OCI-LY7 (cell line): ENCODE results near the gene APBA3. TPM values are rescaled to one million over a fixed set of nuclear protein-coding genes. Genes with fewer than 3 reads are reported as not detected.

ENCODE experiments used
- BruUV-seq: library from RNA; stranded (reverse); fragments of 400-500 nt; replicated peaks from 2 replicates; lab custom pipeline; 2021; lab: Mats Ljungman, UMichigan
- CTCF ChIA-PET: fragments of 300-600 bp; sonication (Branson Sonifier 250); formaldehyde crosslinking; loops from one replicate; lab custom pipeline; 2022; ENCODE audit warnings: antibody characterized with exemption; ENCODE audit not compliant: unreplicated experiment; lab: Charles Lee
- POLR2A ChIA-PET: fragments of 300-600 bp; sonication (Branson Sonifier 250); formaldehyde crosslinking; loops from one replicate; lab custom pipeline; 2022; ENCODE audit warnings: antibody characterized with exemption; lab: Charles Lee
- DNase-seq: peaks from one replicate; pipeline ENCODE4 v3.0.0-alpha.2; 2015; ENCODE audit warnings: low spot score
- H2AFZ ChIP-seq: fragments of 200-600 bp; sonication (generic), shearing (Covaris generic); 2 replicates; pipeline ENCODE4 v1.6.1; 2014; ENCODE audit warnings: mild to moderate bottlenecking, antibody characterized with exemption, low read length, moderate library complexity
- H3K27ac ChIP-seq: fragments of 200-600 bp; sonication (generic); 2 replicates; pipeline ENCODE4 v1.5.1; 2014; ENCODE audit warnings: mixed run types, low read depth, mild to moderate bottlenecking, moderate library complexity, low read length, inconsistent platforms; ENCODE audit not compliant: poor library complexity, severe bottlenecking
- H3K36me3 ChIP-seq: fragments of 200-600 bp; sonication (generic); 2 replicates; pipeline ENCODE4 v1.6.1; 2014; ENCODE audit warnings: mild to moderate bottlenecking, antibody characterized with exemption, low read length, moderate library complexity, mixed read lengths; ENCODE audit not compliant: insufficient read depth
- H3K4me1 ChIP-seq: fragments of 200-600 bp; sonication (generic); 2 replicates; pipeline ENCODE4 v1.5.1; 2014; ENCODE audit warnings: mild to moderate bottlenecking, low read length; ENCODE audit not compliant: insufficient read depth, poor library complexity, severe bottlenecking
- H3K4me2 ChIP-seq: fragments of 200-600 bp; sonication (generic); 2 replicates; pipeline ENCODE4 v1.6.1; 2014; ENCODE audit warnings: mild to moderate bottlenecking, low read length
- H3K4me3 ChIP-seq: fragments of 200-600 bp; sonication (generic); 2 replicates; pipeline ENCODE4 v1.5.1; 2014; ENCODE audit warnings: mild to moderate bottlenecking, low read depth, low read length; ENCODE audit not compliant: poor library complexity, severe bottlenecking
- H3K79me2 ChIP-seq: fragments of 200-600 bp; sonication (generic); 2 replicates; pipeline ENCODE4 v1.6.1; 2016; ENCODE audit warnings: low read depth, mild to moderate bottlenecking, low read length, moderate library complexity, mixed read lengths; ENCODE audit not compliant: insufficient read depth
- H3K9me2 ChIP-seq: fragments of 200-600 bp; sonication (generic); 2 replicates; pipeline ENCODE4 v1.6.1; 2016; ENCODE audit warnings: mild to moderate bottlenecking, low read length, mixed read lengths; ENCODE audit not compliant: insufficient read depth
- H3K9me3 ChIP-seq: fragments of 200-600 bp; sonication (generic); 2 replicates; pipeline ENCODE4 v1.6.1; 2014; ENCODE audit warnings: mild to moderate bottlenecking, mixed run types, low read length, mixed read lengths
- H4K20me1 ChIP-seq: fragments of 200-600 bp; sonication (generic); 2 replicates; pipeline ENCODE4 v1.6.1; 2014; ENCODE audit warnings: mild to moderate bottlenecking, antibody characterized with exemption, low read length, moderate library complexity, mixed read lengths; ENCODE audit not compliant: insufficient read depth
- EZH2phosphoT487 ChIP-seq: fragments of 200-600 bp; sonication (generic); IDR thresholded peaks from 2 replicates; pipeline ENCODE4 v1.6.1; 2018; ENCODE audit warnings: low read depth, borderline replicate concordance, mild to moderate bottlenecking, mixed run types, antibody characterized with exemption, low read length, moderate library complexity, mixed read lengths
- intact Hi-C: fragments of 100-400 bp; cut with micrococcal nuclease; formaldehyde crosslinking; loops from one replicate; pipeline ENCODE4 v1.10.0; 2022; ENCODE audit not compliant: unreplicated experiment
- total RNA-seq, 2 experiments: library from RNA; depleted of rRNA in 1 of 2; stranded (reverse); fragments of >200 nt in 1 of 2; shearing (Covaris generic) in 1 of 2; gene quantifications; 2 replicates each; pipeline ENCODE4 v1.2.3, GENCODE V29; 2014 to 2022
- TF ChIP-seq, protein P1 (sequence below): fragments of 200-600 bp; sonication (generic); conservative IDR thresholded peaks from 2 replicates; pipeline ENCODE4 v1.5.1; 2014; ENCODE audit warnings: mild to moderate bottlenecking, antibody characterized with exemption, low read length, moderate library complexity, mixed read lengths

Gene APBA3
- total RNA-seq, 2 experiments from 2014 or later = 28.7 to 34.7 TPM

DNA sequence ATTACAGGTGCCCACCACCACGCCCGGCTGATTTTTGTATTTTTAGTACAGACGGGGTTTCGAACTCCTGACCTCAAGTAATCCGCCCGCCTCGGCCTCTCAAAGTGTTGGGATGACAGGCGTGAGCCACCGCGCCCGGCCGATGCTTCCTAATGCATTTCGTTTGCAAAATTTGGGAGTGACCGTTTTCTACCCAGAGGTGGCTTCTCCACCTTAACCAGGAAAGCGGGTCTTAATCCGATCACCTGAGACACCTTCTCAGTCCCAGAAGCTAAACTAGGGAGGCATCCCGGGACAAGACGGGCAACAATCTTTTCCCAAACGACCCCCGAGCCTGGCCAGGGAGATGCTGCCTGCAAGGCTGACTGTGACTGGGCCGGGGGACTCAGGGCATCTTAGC lies 39.5 kb upstream of the APBA3 start:
- no peak overlapping the region for H3K4me3 ChIP-seq
- H3K79me2 ChIP-seq = no peaks in the 10 kb centered on the region
- BruUV-seq = no TSS peak
- intact Hi-C loops = no loop called here
- no peak for DNase-seq
- CTCF ChIA-PET = no interaction called here
- H3K4me1 ChIP-seq = no peaks in the 10 kb centered on the region
- no peak overlapping the region for H2AFZ ChIP-seq
- no peak overlapping the region for H3K4me2 ChIP-seq
- H4K20me1 ChIP-seq = no peaks in the 10 kb centered on the region
- no peaks in the 10 kb centered on the region for H3K9me2 ChIP-seq
- no peaks in the 10 kb centered on the region for H3K36me3 ChIP-seq
- no peak overlapping the region for H3K27ac ChIP-seq
- TF ChIP-seq, protein P1, sequence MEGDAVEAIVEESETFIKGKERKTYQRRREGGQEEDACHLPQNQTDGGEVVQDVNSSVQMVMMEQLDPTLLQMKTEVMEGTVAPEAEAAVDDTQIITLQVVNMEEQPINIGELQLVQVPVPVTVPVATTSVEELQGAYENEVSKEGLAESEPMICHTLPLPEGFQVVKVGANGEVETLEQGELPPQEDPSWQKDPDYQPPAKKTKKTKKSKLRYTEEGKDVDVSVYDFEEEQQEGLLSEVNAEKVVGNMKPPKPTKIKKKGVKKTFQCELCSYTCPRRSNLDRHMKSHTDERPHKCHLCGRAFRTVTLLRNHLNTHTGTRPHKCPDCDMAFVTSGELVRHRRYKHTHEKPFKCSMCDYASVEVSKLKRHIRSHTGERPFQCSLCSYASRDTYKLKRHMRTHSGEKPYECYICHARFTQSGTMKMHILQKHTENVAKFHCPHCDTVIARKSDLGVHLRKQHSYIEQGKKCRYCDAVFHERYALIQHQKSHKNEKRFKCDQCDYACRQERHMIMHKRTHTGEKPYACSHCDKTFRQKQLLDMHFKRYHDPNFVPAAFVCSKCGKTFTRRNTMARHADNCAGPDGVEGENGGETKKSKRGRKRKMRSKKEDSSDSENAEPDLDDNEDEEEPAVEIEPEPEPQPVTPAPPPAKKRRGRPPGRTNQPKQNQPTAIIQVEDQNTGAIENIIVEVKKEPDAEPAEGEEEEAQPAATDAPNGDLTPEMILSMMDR = no peak
- no peak for TF ChIP-seq EZH2phosphoT487
- POLR2A ChIA-PET = no interaction called here
- H3K9me3 ChIP-seq = no peaks in the 10 kb centered on the region

GRCh38 chr19:3798137-3798536 lies 36.6 kb upstream of the APBA3 start:
- Histone ChIP-seq H3K4me2 (no peak overlapping the region), H3K4me3 (no peak overlapping the region), H3K27ac (no peak overlapping the region), H3K9me2 (no peaks in the 10 kb centered on the region), H3K9me3 (no peaks in the 10 kb centered on the region), H3K79me2 (no peaks in the 10 kb centered on the region), H4K20me1 (no peaks in the 10 kb centered on the region), H3K4me1 (no peaks in the 10 kb centered on the region), H3K36me3 (no peaks in the 10 kb centered on the region), H2AFZ (no peak overlapping the region)
- DNase-seq = no peak
- TF ChIP-seq EZH2phosphoT487 = no peak
- TF ChIP-seq, protein P1 = no peak
- intact Hi-C loops = no loop called here
- ChIA-PET POLR2A (no interaction called here), CTCF (no interaction called here)
- no TSS peak for BruUV-seq

GRCh38 chr19:3796358-3796757 lies 34.9 kb upstream of the APBA3 start:
- no peaks in the 10 kb centered on the region for H3K9me3 ChIP-seq
- TF ChIP-seq EZH2phosphoT487 = no peak
- TF ChIP-seq, protein P1 = no peak
- no peak overlapping the region for H3K4me3 ChIP-seq
- no TSS peak for BruUV-seq
- H3K36me3 ChIP-seq = no peaks in the 10 kb centered on the region
- H3K79me2 ChIP-seq = no peaks in the 10 kb centered on the region
- intact Hi-C loops = no loop called here
- no peaks in the 10 kb centered on the region for H3K9me2 ChIP-seq
- CTCF ChIA-PET = no interaction called here
- H2AFZ ChIP-seq = no peak overlapping the region
- H4K20me1 ChIP-seq = no peaks in the 10 kb centered on the region
- no peaks in the 10 kb centered on the region for H3K4me1 ChIP-seq
- no peak for DNase-seq
- no peak overlapping the region for H3K27ac ChIP-seq
- POLR2A ChIA-PET = no interaction called here
- no peak overlapping the region for H3K4me2 ChIP-seq
